IMR-90 (cell line): Measurements from ENCODE around the gene LCE1A. TPM values are rescaled to one million over a fixed set of nuclear protein-coding genes. Genes with fewer than 3 reads are reported as not detected.

Source experiments
- ATAC-seq: fragments of 200-7000 bp; cut with Tn5 transposase; 2 replicates; pipeline ENCODE4 v1.9.1; 2020; ENCODE audit warnings: low read depth, mild to moderate bottlenecking, moderate library complexity
- BruUV-seq: library from RNA; stranded (reverse); fragments of 400-500 nt; replicated peaks from 2 replicates; lab custom pipeline; 2021; lab: Mats Ljungman, UMichigan
- CTCF ChIA-PET: fragments of 300-600 bp; formaldehyde crosslinking; extraction: SDS; loops from one replicate; lab custom pipeline; 2021; ENCODE audit warnings: antibody characterized with exemption; lab: Yijun Ruan, JAX
- POLR2A ChIA-PET: fragments of 300-600 bp; sonication (Branson Sonifier 250); formaldehyde crosslinking; loops from one replicate; lab custom pipeline; 2022; ENCODE audit warnings: antibody characterized with exemption; ENCODE audit not compliant: unreplicated experiment; lab: Charles Lee
- DNase-seq: peaks from one replicate; pipeline ENCODE4 v3.0.0; 2013
- H2AFZ ChIP-seq: replicated peaks from 2 replicates; pipeline ENCODE3; 2013; ENCODE audit warnings: low read length, mild to moderate bottlenecking; ENCODE audit not compliant: poor library complexity
- H2AK5ac ChIP-seq: 2 replicates; pipeline ENCODE4 v1.6.1; 2013; ENCODE audit warnings: low read depth, low read length, inconsistent platforms
- H2AK9ac ChIP-seq: replicated peaks from 2 replicates; pipeline ENCODE3; 2013; ENCODE audit warnings: mild to moderate bottlenecking, low read depth, low read length, moderate library complexity; ENCODE audit not compliant: poor library complexity
- H2BK120ac ChIP-seq: 2 replicates; pipeline ENCODE4 v1.6.1; 2013; ENCODE audit warnings: low read depth, low read length, inconsistent platforms
- H2BK15ac ChIP-seq: 3 replicates; pipeline ENCODE4 v1.6.1; 2013; ENCODE audit warnings: low read depth, low read length, inconsistent platforms
- H2BK20ac ChIP-seq: 2 replicates; pipeline ENCODE4 v1.6.1; 2013; ENCODE audit warnings: low read depth, mild to moderate bottlenecking, inconsistent platforms, low read length, moderate library complexity
- H2BK5ac ChIP-seq: 2 replicates; pipeline ENCODE4 v1.6.1; 2013; ENCODE audit warnings: mild to moderate bottlenecking, low read depth, low read length, inconsistent platforms; ENCODE audit not compliant: poor library complexity, severe bottlenecking
- H3K14ac ChIP-seq: replicated peaks from 2 replicates; pipeline ENCODE4 v1.6.1; 2013; ENCODE audit warnings: low read depth, low read length, inconsistent platforms
- H3K18ac ChIP-seq: 2 replicates; pipeline ENCODE4 v1.6.1; 2013; ENCODE audit warnings: low read depth, low read length, control low read depth
- H3K23ac ChIP-seq: 2 replicates; pipeline ENCODE4 v1.6.1; 2013; ENCODE audit warnings: low read depth, low read length, inconsistent platforms
- H3K27ac ChIP-seq: 2 replicates; pipeline ENCODE4 v1.5.1; 2013; ENCODE audit warnings: mild to moderate bottlenecking, control low read depth, low read length; ENCODE audit not compliant: insufficient read depth
- H3K27me3 ChIP-seq: 2 replicates; pipeline ENCODE4 v1.6.1; 2013; ENCODE audit warnings: low read length; ENCODE audit not compliant: control insufficient read depth, insufficient read depth
- H3K36me3 ChIP-seq: 2 replicates; pipeline ENCODE4 v1.6.1; 2013; ENCODE audit warnings: low read length, mixed read lengths; ENCODE audit not compliant: control insufficient read depth, insufficient read depth
- H3K4ac ChIP-seq: 2 replicates; pipeline ENCODE4 v1.6.1; 2013; ENCODE audit warnings: low read depth, low read length, inconsistent platforms
- H3K4me1 ChIP-seq: 2 replicates; pipeline ENCODE4 v1.6.1; 2013; ENCODE audit warnings: low read length, mixed read lengths; ENCODE audit not compliant: control insufficient read depth, insufficient read depth
- H3K4me2 ChIP-seq: 2 replicates; pipeline ENCODE4 v1.6.1; 2013; ENCODE audit warnings: low read depth, mild to moderate bottlenecking, control low read depth, low read length, moderate library complexity
- H3K4me3 ChIP-seq: 2 replicates; pipeline ENCODE4 v1.5.1; 2013; ENCODE audit warnings: low read depth, mild to moderate bottlenecking, control low read depth, low read length, moderate library complexity; ENCODE audit not compliant: insufficient read depth
- H3K56ac ChIP-seq: 2 replicates; pipeline ENCODE4 v1.6.1; 2013; ENCODE audit warnings: low read length, inconsistent platforms; ENCODE audit not compliant: insufficient read depth; ENCODE audit errors: extremely low read depth
- H3K79me1 ChIP-seq, 2 experiments: 2 replicates each; pipeline ENCODE4 v1.6.1; 2013; ENCODE audit warnings: low read length in 2 of 2, inconsistent platforms in 1 of 2, low read depth in 1 of 2
- H3K9ac ChIP-seq: 2 replicates; pipeline ENCODE4 v1.6.1; 2013; ENCODE audit warnings: low read depth, low read length, control low read depth
- H3K9me1 ChIP-seq: 2 replicates; pipeline ENCODE4 v1.6.1; 2013; ENCODE audit warnings: low read length, inconsistent platforms; ENCODE audit not compliant: insufficient read depth
- H3K9me3 ChIP-seq: 2 replicates; pipeline ENCODE4 v1.6.1; 2013; ENCODE audit warnings: low read length; ENCODE audit not compliant: control insufficient read depth, insufficient read depth
- H4K20me1 ChIP-seq: 2 replicates; pipeline ENCODE4 v1.6.1; 2013; ENCODE audit warnings: low read length, inconsistent platforms; ENCODE audit not compliant: insufficient read depth
- H4K5ac ChIP-seq: 2 replicates; pipeline ENCODE4 v1.6.1; 2013; ENCODE audit warnings: mild to moderate bottlenecking, low read depth, low read length, control low read depth
- H4K8ac ChIP-seq, 2 experiments: 2 replicates each; pipeline ENCODE4 v1.6.1; 2013; ENCODE audit warnings: low read depth in 2 of 2, low read length in 2 of 2, control low read depth in 1 of 2, inconsistent platforms in 1 of 2
- H4K91ac ChIP-seq: 2 replicates; pipeline ENCODE4 v1.6.1; 2013; ENCODE audit warnings: low read depth, low read length, inconsistent platforms; ENCODE audit not compliant: insufficient read depth
- BHLHE40 ChIP-seq: fragments of 150-350 bp; IDR thresholded peaks from 2 replicates; pipeline ENCODE4 v1.6.1; 2016; ENCODE audit warnings: mild to moderate bottlenecking, low read depth, low read length
- CHD1 ChIP-seq: IDR thresholded peaks from 2 replicates; pipeline ENCODE4 v1.6.1; 2012; ENCODE audit warnings: low read depth, low read length, improper control_type of control experiment
- CTCF ChIP-seq: conservative IDR thresholded peaks from 2 replicates; pipeline ENCODE4 v1.5.1; 2012; ENCODE audit warnings: mild to moderate bottlenecking, low read depth, low read length, improper control_type of control experiment
- ELK1 ChIP-seq: fragments of 150-350 bp; IDR thresholded peaks from 2 replicates; pipeline ENCODE4 v1.6.1; 2016; ENCODE audit warnings: low read depth, mild to moderate bottlenecking, low read length, moderate library complexity, borderline replicate concordance
- MAFK ChIP-seq: IDR thresholded peaks from 2 replicates; pipeline ENCODE4 v1.6.1; 2012; ENCODE audit warnings: low read depth, low read length, improper control_type of control experiment
- MXI1 ChIP-seq: IDR thresholded peaks from 2 replicates; pipeline ENCODE4 v1.6.1; 2012; ENCODE audit warnings: low read depth, mild to moderate bottlenecking, low read length, moderate library complexity, borderline replicate concordance
- RAD21 ChIP-seq: IDR thresholded peaks from 2 replicates; pipeline ENCODE4 v1.6.1; 2012; ENCODE audit warnings: low read length, improper control_type of control experiment
- RCOR1 ChIP-seq: IDR thresholded peaks from 2 replicates; pipeline ENCODE4 v1.6.1; 2012; ENCODE audit warnings: mild to moderate bottlenecking, low read length, improper control_type of control experiment; ENCODE audit not compliant: insufficient replicate concordance
- RFX5 ChIP-seq: IDR thresholded peaks from 2 replicates; pipeline ENCODE4 v1.8.0; 2012; ENCODE audit warnings: low read depth, mild to moderate bottlenecking, low read length, moderate library complexity
- USF2 ChIP-seq: fragments of 150-350 bp; IDR thresholded peaks from 2 replicates; pipeline ENCODE4 v1.6.1; 2017; ENCODE audit warnings: mild to moderate bottlenecking, antibody characterized with exemption, low read length, low read depth
- WGBS, 2 experiments: methylation state at CpG; one replicate each; pipeline versions ENCODE4 v1.1.5 to v1.1.7; 2013; ENCODE audit warnings: missing lambda C conversion rate in 2 of 2; ENCODE audit not compliant: insufficient read length in 1 of 2; ENCODE audit errors: extremely low coverage in 2 of 2; 5-methylcytosine and 5-hydroxymethylcytosine counted together
- dilution Hi-C: fragments of 300-500 bp; cut with HindIII; formaldehyde crosslinking; loops from one replicate; pipeline ENCODE4 v1.14.3; 2018; ENCODE audit warnings: low sequenced_read_pairs; ENCODE audit not compliant: unreplicated experiment
- in situ Hi-C: fragments of 300-500 bp; cut with MboI; formaldehyde crosslinking; loops from 3 replicates; pipeline ENCODE4 v1.14.3; 2019; ENCODE audit warnings: low sequenced_read_pairs, inconsistent platforms, mixed read lengths
- intact Hi-C: fragments of 100-400 bp; cut with micrococcal nuclease; formaldehyde crosslinking; loops from 2 replicates; pipeline ENCODE4 v1.10.0; 2022
- polyA plus RNA-seq, 3 experiments: library from polyadenylated mRNA; depleted of rRNA; stranded (reverse); fragments of >200 nt; gene quantifications; 2 replicates each; pipeline ENCODE4 v1.2.3, GENCODE V29; 2012; ENCODE audit warnings: low replicate concordance in 1 of 3
- total RNA-seq: library from RNA; depleted of rRNA; stranded (reverse); fragments of >200 nt; gene quantifications from 2 replicates; pipeline ENCODE4 v1.2.3, GENCODE V29; 2012

LCE1A gene
- total and polyA plus RNA-seq, 2 of the 4 experiments (the other 2 are of a cell fraction) = not detected

- BruUV-seq = no TSS peak
- ChIA-PET CTCF (no interaction called here), POLR2A (no interaction called here)
- Histone ChIP-seq H2BK15ac (no peak within 1 kb of the TSS), H4K20me1 (no peaks in the 10 kb centered on the region), H3K4me1 (no peaks in the 10 kb centered on the region), H3K9ac (no peak within 1 kb of the TSS), H3K56ac (no peak within 1 kb of the TSS), H2AFZ (no peak within 1 kb of the TSS), H3K27me3 (no peaks in the 10 kb centered on the region), H2BK120ac (no peak within 1 kb of the TSS), H3K9me1 (no peaks in the 10 kb centered on the region), H4K8ac (no peak within 1 kb of the TSS), H4K91ac (no peak within 1 kb of the TSS), H2AK5ac (no peak within 1 kb of the TSS), H2BK20ac (no peak within 1 kb of the TSS), H3K9me3 (no peaks in the 10 kb centered on the region), H3K4me3 (no peak within 1 kb of the TSS), H3K79me1 (no peaks in the 10 kb centered on the region), H2AK9ac (no peak within 1 kb of the TSS), H3K14ac (no peak within 1 kb of the TSS), H3K23ac (no peak within 1 kb of the TSS), H3K36me3 (no peaks in the 10 kb centered on the region), H3K27ac (no peak within 1 kb of the TSS), H3K4ac (no peak within 1 kb of the TSS), H4K5ac (no peak within 1 kb of the TSS), H2BK5ac (no peak within 1 kb of the TSS), H3K4me2 (no peak within 1 kb of the TSS), H3K18ac (no peak within 1 kb of the TSS)
- ATAC-seq (no peak), DNase-seq (no peak)
- dilution Hi-C loops = no loop called here
- in situ Hi-C loops = no loop called here
- 50% methylated on average over 3 of the region's 3 CpGs; no CpG with 5 or more reads in 1 of the 2 experiments for WGBS, 2 experiments
- intact Hi-C loops = no loop called here
- no peak for TF ChIP-seq MXI1
- TF ChIP-seq BHLHE40 = no peak
- no peak for TF ChIP-seq USF2
- TF ChIP-seq ELK1 = no peak
- no peak for TF ChIP-seq RCOR1
- TF ChIP-seq CTCF = no peak
- TF ChIP-seq CHD1 = no peak
- no peak for TF ChIP-seq RAD21
- TF ChIP-seq RFX5 = no peak
- no peak for TF ChIP-seq MAFK
These were observed 32.4 kb downstream of the LCE1A start, which contains the start of gene LCE7A for GRCh38 chr1:152859696-152860095. Gene LCE7A, plus strand, starts transcription at chr1:152859996. Its CDS starts 702 bp downstream, at chr1:152860698.
